ENCODE measurements around the gene CFAP54. TPM values are rescaled to one million over a fixed set of nuclear protein-coding genes. Genes with fewer than 3 reads are reported as not detected.

The CFAP54 gene
- polyA plus RNA-seq, 1 of the 3 experiments (the other 2 are of a cell fraction): 0.87 TPM

DNA sequence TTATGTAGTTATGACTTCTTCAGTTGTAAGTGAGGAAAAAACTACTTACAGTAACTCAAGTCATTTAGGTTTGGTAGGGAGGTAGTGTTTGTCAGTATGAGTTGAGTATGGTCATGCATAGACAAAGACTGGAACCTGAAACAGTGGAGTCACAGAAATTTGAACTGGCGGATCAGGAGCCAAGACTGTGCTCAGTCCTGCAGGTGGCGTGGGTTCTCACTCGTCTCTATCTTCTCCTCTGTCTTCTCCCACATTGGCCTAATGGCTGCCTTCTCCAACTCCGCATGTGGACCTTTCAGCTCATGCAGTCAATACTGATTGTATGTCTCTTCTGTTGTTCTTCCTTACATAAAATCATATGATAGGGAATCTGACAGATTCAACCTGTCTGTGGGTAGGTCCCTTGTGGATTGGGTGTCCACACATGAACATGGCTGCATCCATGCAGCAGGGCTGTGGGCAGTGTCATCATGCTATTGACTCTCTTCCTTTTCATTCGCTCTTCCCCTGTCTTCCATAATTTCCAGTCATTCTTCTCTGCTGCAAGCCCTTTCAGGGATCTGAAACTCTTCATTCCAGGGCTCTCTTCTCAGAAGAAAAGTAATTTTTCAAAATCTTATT is 338.9 kb downstream of the CFAP54 start:
- ChIA-PET POLR2A (no interaction called here), CTCF (no interaction called here)
- H3K79me2 ChIP-seq (ENCODE audit: insufficient read depth): no peaks in the 10 kb centered on the region
- H3K9ac ChIP-seq: no peak overlapping the region
- no peaks in the 10 kb centered on the region for H3F3A ChIP-seq (replicated peaks; ENCODE audit: insufficient read depth)
- H3K27me3 ChIP-seq (ENCODE audit: insufficient read depth): no peaks in the 10 kb centered on the region
- H3K9me3 ChIP-seq: no peaks in the 10 kb centered on the region
- H3K4me3 ChIP-seq (ENCODE audit: low read depth in 2 of 2, low read length in 1 of 2): no peak overlapping the region
- no peaks in the 10 kb centered on the region for H4K20me1 ChIP-seq (ENCODE audit: insufficient read depth)
- H2AFZ ChIP-seq (ENCODE audit: low read depth): no peak overlapping the region
- no peak overlapping the region for H3K4me2 ChIP-seq
- no peak overlapping the region for H3K27ac ChIP-seq (ENCODE audit: low read depth in 2 of 2, low read length in 1 of 2)
- H3K9me2 ChIP-seq: no peaks in the 10 kb centered on the region
- H3K36me3 ChIP-seq (replicated peaks in 1 of 2; ENCODE audit: control insufficient read depth in 1 of 2, insufficient read depth in 2 of 2, low read length in 1 of 2): no peaks in the 10 kb centered on the region
- no peak for DNase-seq
- 82% methylated on average over 5 of the region's 5 CpGs for WGBS (ENCODE audit: low lambda C conversion rate)
- no peaks in the 10 kb centered on the region for H3K4me1 ChIP-seq (ENCODE audit: control insufficient read depth in 1 of 2, insufficient read depth in 2 of 2, low read depth in 1 of 2, low read length in 1 of 2)
- no peak for TF ChIP-seq FOXJ3 (CRISPR knock-in tag; IDR thresholded peaks at IDR 0.05)
- no peak for TF ChIP-seq FOSL2 (IDR thresholded peaks at IDR 0.05; ENCODE audit: borderline replicate concordance, low read depth)
- TF ChIP-seq TEAD4 (IDR thresholded peaks at IDR 0.05; ENCODE audit: borderline replicate concordance, insufficient read depth): no peak
- TF ChIP-seq RFX5 (IDR thresholded peaks at IDR 0.05; ENCODE audit: low read length): no peak
- TF ChIP-seq SIN3A (IDR thresholded peaks at IDR 0.05; ENCODE audit: borderline replicate concordance, low read depth, low read length): no peak
- TF ChIP-seq RCOR1 (IDR thresholded peaks at IDR 0.05; ENCODE audit: low read length): no peak
- no peak for TF ChIP-seq NRF1 (IDR thresholded peaks at IDR 0.05; ENCODE audit: low read depth, low read length)
- TF ChIP-seq EP300 (IDR thresholded peaks at IDR 0.05; ENCODE audit: borderline replicate concordance in 1 of 2, low read depth in 1 of 2, low read length in 1 of 2): no peak
- no peak for TF ChIP-seq ELF1 (IDR thresholded peaks at IDR 0.05)
- no peak for TF ChIP-seq NFIC (IDR thresholded peaks at IDR 0.05; ENCODE audit: borderline replicate concordance)
- no peak for TF ChIP-seq IRF3 (IDR thresholded peaks at IDR 0.05; ENCODE audit: low read depth, low read length)
- TF ChIP-seq TCF12 (IDR thresholded peaks at IDR 0.05): no peak
- TF ChIP-seq SMC3 (IDR thresholded peaks at IDR 0.05; ENCODE audit: low read depth, low read length): no peak
- TF ChIP-seq POLR2AphosphoS5 (IDR thresholded peaks at IDR 0.05; ENCODE audit: low read depth, low read length): no peak

DNA sequence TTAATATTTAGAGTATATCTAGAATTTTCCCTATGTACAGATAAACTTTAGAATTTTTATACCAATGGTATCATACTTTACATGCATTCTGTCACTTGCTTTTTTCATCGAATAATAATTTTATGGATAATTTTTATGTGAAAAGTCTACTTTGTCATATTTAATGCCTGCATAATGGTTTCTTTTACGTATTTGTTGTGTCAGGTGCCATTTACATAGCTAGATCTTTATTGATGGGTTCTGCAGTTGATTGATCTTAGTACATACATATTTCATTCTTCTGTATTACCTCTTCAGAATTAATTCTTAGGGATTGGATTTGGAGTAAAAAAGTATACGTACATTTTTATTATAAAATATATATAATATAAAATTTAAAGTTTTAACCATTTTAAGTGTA is 340.0 kb downstream of the CFAP54 start:
- POLR2A ChIA-PET: no interaction called here
- Histone ChIP-seq H3K9ac (no peak overlapping the region), H3K79me2 (ENCODE audit: insufficient read depth) (no peaks in the 10 kb centered on the region), H3K27ac (ENCODE audit: low read depth in 2 of 2, low read length in 1 of 2) (no peak overlapping the region), H3K36me3 (replicated peaks in 1 of 2; ENCODE audit: control insufficient read depth in 1 of 2, insufficient read depth in 2 of 2, low read length in 1 of 2) (no peaks in the 10 kb centered on the region), H2AFZ (ENCODE audit: low read depth) (no peak overlapping the region), H3K9me3 (no peaks in the 10 kb centered on the region), H3K4me3 (ENCODE audit: low read depth in 2 of 2, low read length in 1 of 2) (no peak overlapping the region), H3F3A (replicated peaks; ENCODE audit: insufficient read depth) (no peaks in the 10 kb centered on the region), H3K4me1 (ENCODE audit: control insufficient read depth in 1 of 2, insufficient read depth in 2 of 2, low read depth in 1 of 2, low read length in 1 of 2) (no peaks in the 10 kb centered on the region), H3K4me2 (no peak overlapping the region), H3K9me2 (no peaks in the 10 kb centered on the region), H4K20me1 (ENCODE audit: insufficient read depth) (no peaks in the 10 kb centered on the region), H3K27me3 (ENCODE audit: insufficient read depth) (no peaks in the 10 kb centered on the region)
- 44% methylated on average over 3 of the region's 3 CpGs for WGBS (ENCODE audit: low lambda C conversion rate)
- CTCF ChIA-PET: no interaction called here
- DNase-seq: no peak
- TF ChIP-seq, protein P1, sequence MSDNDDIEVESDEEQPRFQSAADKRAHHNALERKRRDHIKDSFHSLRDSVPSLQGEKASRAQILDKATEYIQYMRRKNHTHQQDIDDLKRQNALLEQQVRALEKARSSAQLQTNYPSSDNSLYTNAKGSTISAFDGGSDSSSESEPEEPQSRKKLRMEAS (IDR thresholded peaks at IDR 0.05; ENCODE audit: low read depth): no peak
- TF ChIP-seq USF2 (IDR thresholded peaks at IDR 0.05; ENCODE audit: borderline replicate concordance, low read depth, low read length) (no peak), SIN3A (IDR thresholded peaks at IDR 0.05; ENCODE audit: borderline replicate concordance, low read depth, low read length) (no peak), RXRA (IDR thresholded peaks at IDR 0.05; ENCODE audit: borderline replicate concordance, low read depth) (no peak), FOXM1 (IDR thresholded peaks at IDR 0.05; ENCODE audit: low read depth) (no peak), GATA2 (CRISPR knock-in tag; IDR thresholded peaks at IDR 0.05) (no peak)
